D721Med (cell line): Measurements from ENCODE around the gene MAGEA9.
"Not testable (repeated sequence)": the region's sequence is repeated elsewhere in the genome, so short reads cannot be mapped to it uniquely, and the experiment has no call there.

ENCODE experiments used
- DNase-seq: peaks from one replicate; pipeline ENCODE4 v3.0.0; 2011; ENCODE audit warnings: low spot score; ENCODE audit not compliant: insufficient read length
- FAIRE-seq: peaks from 2 replicates; lab custom pipeline; 2011; peaks lifted over from hg19 to GRCh38; lab: Jason Lieb, UNC
- CTCF ChIP-seq: IDR thresholded peaks from 2 replicates; pipeline ENCODE4 v1.5.1; 2012; ENCODE audit warnings: mild to moderate bottlenecking, control low read depth; ENCODE audit not compliant: insufficient read depth; ENCODE audit errors: missing control alignments

The MAGEA9 gene

DNA sequence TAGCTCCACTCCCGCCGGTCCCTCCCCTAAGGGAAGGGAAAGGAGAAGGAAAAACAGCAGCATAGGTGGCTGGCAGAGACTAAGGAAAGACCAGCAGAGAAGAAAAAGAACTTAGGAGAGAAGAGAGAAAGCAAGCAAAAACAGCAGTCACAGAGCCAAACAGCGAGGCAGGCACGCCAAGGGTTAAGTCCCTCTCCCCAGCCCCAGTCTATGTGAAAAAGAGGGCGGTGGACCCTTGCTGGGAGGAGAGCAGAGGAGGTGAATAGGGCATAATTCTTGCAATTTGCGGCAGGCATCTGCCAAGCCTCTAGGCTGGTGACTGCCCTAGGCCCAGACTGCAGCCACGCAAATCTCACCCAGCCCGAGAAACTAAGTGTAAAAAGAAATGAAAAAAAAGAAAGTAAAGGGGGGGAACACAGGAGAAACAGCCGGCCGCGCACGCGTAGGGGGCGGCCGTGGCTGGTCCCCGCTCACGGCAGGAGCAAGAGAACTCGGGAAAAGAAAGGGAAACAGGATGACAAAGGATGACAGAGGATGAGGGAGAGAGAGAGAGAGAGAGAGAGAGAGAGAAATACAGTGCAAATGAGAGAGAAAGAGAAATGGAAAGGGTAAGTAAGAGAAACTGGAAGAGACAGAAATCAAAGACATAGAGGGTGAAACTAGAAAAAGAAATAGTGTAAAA lies 48.6 kb downstream of the MAGEA9 start:
- no peak for DNase-seq
- no peak for TF ChIP-seq CTCF
- FAIRE-seq = no peak

DNA sequence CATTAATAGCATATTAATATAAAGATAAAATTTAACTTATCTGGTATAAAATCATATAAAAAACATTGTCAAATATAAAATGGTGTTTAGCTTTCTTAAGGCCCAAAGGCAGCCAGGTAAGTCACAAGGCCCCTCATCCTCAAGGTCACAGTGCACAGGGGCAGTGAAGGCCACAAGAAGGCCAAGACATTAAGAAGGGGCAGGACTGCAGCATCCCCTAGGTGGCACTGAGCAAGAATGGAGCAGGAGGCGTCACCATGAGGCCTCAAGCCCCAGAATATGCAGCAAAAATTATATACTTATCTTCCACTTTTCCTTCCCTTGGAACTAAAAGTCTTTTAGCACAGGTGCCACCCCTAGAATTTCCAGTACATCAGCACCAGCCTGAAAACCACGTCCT lies 49.7 kb downstream of the MAGEA9 start:
- no peak for TF ChIP-seq CTCF
- no peak for FAIRE-seq

DNA sequence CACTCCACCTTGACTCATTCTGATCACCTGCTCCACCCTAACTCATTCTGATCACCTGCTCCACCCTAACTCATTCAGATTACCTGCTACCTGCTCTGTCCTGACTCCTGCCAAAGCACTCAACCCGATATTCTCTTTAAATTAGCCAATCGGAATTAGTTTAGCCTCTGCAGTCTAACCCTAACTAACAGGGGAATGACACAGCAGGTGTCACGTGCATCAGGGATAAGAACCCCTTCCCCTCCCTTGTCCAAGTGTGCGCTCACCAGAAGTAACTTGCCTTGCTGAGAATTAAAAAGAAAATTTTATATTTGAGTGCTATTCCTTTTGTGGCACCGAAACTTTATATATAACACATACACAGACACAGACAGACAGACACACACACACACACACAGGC lies 55.0 kb downstream of the MAGEA9 start:
- not testable (repeated sequence) for FAIRE-seq, DNase-seq

More for the DNA sequence above, 49.7 kb downstream of the MAGEA9 start:
- DNase-seq = no peak

DNA sequence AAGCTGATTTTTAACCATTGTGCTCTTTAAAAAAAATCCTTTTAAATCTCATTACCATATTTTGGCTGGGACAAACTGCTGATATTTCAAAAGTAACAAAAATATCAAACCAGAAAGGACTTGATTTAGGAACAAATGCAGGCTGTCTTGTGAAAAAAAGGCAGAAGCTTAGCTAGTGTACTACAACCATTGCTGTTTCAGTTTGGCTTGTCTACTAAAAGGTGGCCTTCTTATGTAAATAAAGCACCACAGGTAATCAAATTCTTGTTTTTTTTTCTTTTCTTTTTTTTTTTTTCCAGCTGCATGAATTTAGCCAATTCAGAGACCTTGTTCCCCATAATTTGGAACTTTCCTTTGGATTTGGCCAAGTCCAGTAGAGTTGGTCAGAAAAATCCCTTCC lies 55.4 kb downstream of the MAGEA9 start:
- no peak for FAIRE-seq

More for the DNA sequence above, 55.4 kb downstream of the MAGEA9 start:
- no peak for TF ChIP-seq CTCF
- DNase-seq = no peak
